GM19328 (cell line): ENCODE measurements around the gene TGFBR1.
"Not testable (repeated sequence)": the region's sequence is repeated elsewhere in the genome, so short reads cannot be mapped to it uniquely, and the experiment has no call there.

Source experiments
- ATAC-seq: cut with Tn5 transposase; IDR thresholded peaks from one replicate; pipeline ENCODE4 v1.9.1; 2021; ENCODE audit warnings: mild to moderate bottlenecking, moderate library complexity; ENCODE audit not compliant: unreplicated experiment

TGFBR1 gene

DNA sequence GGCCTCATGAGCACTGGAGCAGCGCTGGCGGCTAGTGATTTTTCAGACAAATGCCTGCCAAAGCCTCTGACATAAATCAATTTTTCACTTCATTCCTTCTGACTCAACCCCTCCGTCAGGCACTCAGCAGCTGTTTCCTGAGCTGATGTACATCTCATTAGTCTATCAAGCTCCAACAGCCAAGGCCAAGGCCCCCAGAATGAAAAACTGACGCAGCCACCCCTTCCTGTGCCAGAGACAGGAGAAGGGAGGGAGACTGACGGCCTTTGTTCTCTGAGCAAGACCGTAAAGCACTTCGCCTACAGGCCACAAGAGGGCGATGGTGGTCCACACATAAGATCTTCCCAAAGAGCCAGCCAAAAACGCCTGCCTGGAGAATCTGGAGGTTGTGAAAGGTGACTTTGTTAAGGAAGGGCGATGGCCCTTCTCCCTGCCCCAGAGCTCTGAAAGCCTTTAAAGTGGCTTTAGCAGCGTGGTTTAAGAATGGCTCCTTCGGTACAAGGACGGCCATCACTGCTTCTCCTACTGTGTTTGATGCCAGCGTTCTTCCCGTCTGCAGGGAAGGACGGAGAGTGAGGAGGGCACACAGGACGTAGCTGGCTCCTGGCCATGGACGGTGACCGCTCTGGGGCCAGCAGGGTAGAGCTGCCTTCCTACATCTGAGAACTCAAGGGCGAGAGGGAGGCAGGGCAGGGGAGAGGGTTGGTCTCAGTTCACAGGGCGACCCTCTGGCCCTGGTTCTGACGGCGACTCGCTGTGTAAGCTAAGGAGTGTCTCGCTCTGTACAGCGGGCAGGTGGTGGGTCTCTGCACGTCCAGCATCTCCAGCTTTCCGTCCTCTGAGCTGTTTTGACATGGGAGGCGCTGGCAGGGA, 79.8 kb downstream of the TGFBR1 start:
- ATAC-seq: peak; percentile 38

GRCh38 chr9:99185348-99185632, 80.4 kb downstream of the TGFBR1 start:
- ATAC-seq: no peak

GRCh38 chr9:99185934-99186333, 81.0 kb downstream of the TGFBR1 start:
- ATAC-seq: no peak

GRCh38 chr9:99187311-99187710, 82.4 kb downstream of the TGFBR1 start:
- no peak for ATAC-seq

- ATAC-seq: no peak
These were observed 84.3 kb downstream of the TGFBR1 start for GRCh38 chr9:99189186-99189585.

GRCh38 chr9:99189887-99190596, 85.1 kb downstream of the TGFBR1 start:
- ATAC-seq: no peak

- ATAC-seq: no peak
These were observed 85.8 kb downstream of the TGFBR1 start for GRCh38 chr9:99190597-99191283.

DNA sequence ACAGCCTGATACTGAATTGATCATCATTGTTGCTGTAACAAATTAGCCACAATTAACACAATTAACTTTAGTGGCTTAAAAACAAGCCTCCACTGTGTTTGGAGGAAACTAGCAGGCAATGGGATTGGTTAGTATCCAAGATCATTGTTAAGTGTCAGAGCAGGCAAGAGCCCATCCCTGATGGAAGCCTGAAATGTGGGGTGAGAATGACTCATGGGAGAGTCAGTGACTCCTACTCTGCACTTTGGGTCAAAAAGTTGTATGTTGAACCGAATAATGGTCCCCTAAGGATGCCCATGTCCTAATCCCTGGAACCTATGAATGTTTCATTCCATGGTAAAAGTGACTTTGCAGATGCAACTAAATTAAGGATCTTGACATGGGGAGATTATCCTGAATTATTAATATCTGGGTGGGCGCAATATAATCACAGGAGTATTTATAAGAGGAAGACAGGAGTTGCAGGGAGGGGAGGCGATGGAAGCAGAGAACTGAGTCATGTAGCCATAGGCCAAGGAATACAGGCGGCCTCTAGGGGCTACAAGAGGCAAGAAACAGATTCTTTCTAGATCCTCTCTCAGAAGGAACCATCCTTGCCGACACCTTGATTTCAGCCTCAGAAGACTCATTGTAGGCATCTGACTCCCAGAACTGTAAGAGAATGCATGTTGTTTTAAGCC, 88.0 kb downstream of the TGFBR1 start:
- no peak for ATAC-seq

DNA sequence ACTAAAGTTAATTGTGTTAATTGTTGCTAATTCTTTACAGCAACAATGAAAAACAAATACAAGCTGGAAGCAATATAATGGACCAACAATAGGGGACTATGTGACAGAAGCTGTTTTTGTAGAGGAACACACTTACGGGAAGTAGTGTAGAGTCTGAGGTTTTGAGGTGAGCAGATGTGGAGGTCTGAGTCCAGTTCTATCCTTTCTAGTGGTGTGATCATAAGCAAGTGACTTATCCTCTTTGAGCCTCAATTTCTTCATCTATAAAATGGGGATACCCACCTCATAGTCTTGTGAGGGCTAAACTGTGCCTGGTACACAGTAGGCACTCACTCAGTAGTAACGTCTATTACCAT, 88.5 kb downstream of the TGFBR1 start:
- no peak for ATAC-seq

- not testable (repeated sequence) for ATAC-seq
These were observed 91.6 kb downstream of the TGFBR1 start for GRCh38 chr9:99196484-99196883.

DNA sequence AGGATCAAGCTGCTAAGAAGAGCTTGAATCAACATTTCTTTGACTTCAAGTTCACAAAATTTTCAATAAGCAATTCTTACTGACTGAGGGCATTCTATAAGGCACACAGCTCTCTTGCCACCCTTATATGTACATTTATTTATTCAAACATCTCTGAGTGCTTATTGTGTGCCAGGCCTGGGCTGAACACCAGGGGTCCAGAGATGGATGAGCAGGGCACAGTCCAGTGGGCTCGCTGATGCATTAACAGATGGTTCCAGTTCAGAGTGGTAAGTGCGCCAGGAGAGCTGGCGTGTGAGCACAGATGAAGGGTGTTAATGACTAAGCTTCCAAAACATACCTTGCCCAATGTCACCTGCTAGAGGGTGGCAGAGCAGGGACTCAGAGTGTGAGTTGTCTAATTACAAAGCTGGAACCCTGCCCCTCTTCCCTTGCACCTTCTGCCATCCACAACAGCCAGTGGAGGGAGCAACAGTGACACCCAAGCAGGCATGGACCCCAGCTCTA, 92.3 kb downstream of the TGFBR1 start:
- no peak for ATAC-seq

- no peak for ATAC-seq
These were observed 93.1 kb downstream of the TGFBR1 start for GRCh38 chr9:99197987-99198386.

GRCh38 chr9:99199938-99200539, 95.1 kb downstream of the TGFBR1 start:
- no peak for ATAC-seq

- ATAC-seq: no peak
These were observed 96.7 kb downstream of the TGFBR1 start for GRCh38 chr9:99201603-99202002.
